Naive thymus-derived CD8-positive, alpha-beta T cell (primary cell): ENCODE measurements around the gene FAM25C. TPM values are rescaled to one million over a fixed set of nuclear protein-coding genes. Genes with fewer than 3 reads are reported as not detected.

ENCODE experiments used
- polyA plus RNA-seq, 3 donors: library from polyadenylated mRNA; unstranded; fragments of 300-500 nt; fragmentation: Illumina TruSeq; gene quantifications; one replicate each; pipeline ENCODE4 v1.2.3, GENCODE V29; 2021
- total RNA-seq, 8 experiments: library from RNA in 2 of 8; stranded (reverse) in 2 of 8; gene quantifications; one replicate each; pipeline ENCODE4 v1.2.3 and lab custom pipeline; 2021 to 2026

FAM25C gene
- total and polyA plus RNA-seq, 5 experiments from 2014 or later, result not detected

Other genes with a start within 250 kb of the FAM25C start
- under 1 TPM in 1 of 2 experiments, not detected in 1; 0.13 TPM for gene SYT15B, start 236.2 kb downstream of the FAM25C start, total RNA-seq
- not detected for gene SYT15B, start 236.2 kb downstream of the FAM25C start, polyA plus RNA-seq
- not detected for gene NPY4R2, start 81.1 kb downstream of the FAM25C start, total RNA-seq
- not detected for gene NPY4R2, start 81.1 kb downstream of the FAM25C start, polyA plus RNA-seq